Measurements from ENCODE around the gene ERC2.

The ERC2 gene

GRCh38 chr3:56370991-56371775 lies 97.1 kb downstream of the ERC2 start:
- Histone ChIP-seq H3K9me3 (ENCODE audit: control insufficient read depth in 1 of 2, low read length in 2 of 2) (no peaks in the 10 kb centered on the region), H3K9ac (ENCODE audit: low read depth in 1 of 2, low read length in 2 of 2) (no peak overlapping the region), H3K4me1 (ENCODE audit: control insufficient read depth in 1 of 2, insufficient read depth in 2 of 2, low read length in 2 of 2) (no peaks in the 10 kb centered on the region), H3K36me3 (ENCODE audit: control insufficient read depth in 1 of 2, insufficient read depth in 2 of 2, low read length in 2 of 2) (no peaks in the 10 kb centered on the region), H3K4me3 (ENCODE audit: low read depth in 1 of 2, low read length in 2 of 2) (no peak overlapping the region), H3K27me3 (ENCODE audit: control insufficient read depth in 1 of 2, insufficient read depth in 2 of 2, low read length in 2 of 2) (no peaks in the 10 kb centered on the region), H3K27ac (ENCODE audit: low read depth, low read length) (no peak overlapping the region)

GRCh38 chr3:56369914-56370313 lies 98.4 kb downstream of the ERC2 start:
- H3K36me3 ChIP-seq (ENCODE audit: control insufficient read depth in 1 of 2, insufficient read depth in 2 of 2, low read length in 2 of 2): no peaks in the 10 kb centered on the region
- no peaks in the 10 kb centered on the region for H3K4me1 ChIP-seq (ENCODE audit: control insufficient read depth in 1 of 2, insufficient read depth in 2 of 2, low read length in 2 of 2)
- no peaks in the 10 kb centered on the region for H3K27me3 ChIP-seq (ENCODE audit: control insufficient read depth in 1 of 2, insufficient read depth in 2 of 2, low read length in 2 of 2)
- H3K9me3 ChIP-seq (ENCODE audit: control insufficient read depth in 1 of 2, low read length in 2 of 2): no peaks in the 10 kb centered on the region
- H3K27ac ChIP-seq (ENCODE audit: low read depth, low read length): no peak overlapping the region
- no peak overlapping the region for H3K9ac ChIP-seq (ENCODE audit: low read depth in 1 of 2, low read length in 2 of 2)
- no peak overlapping the region for H3K4me3 ChIP-seq (ENCODE audit: low read depth in 1 of 2, low read length in 2 of 2)

GRCh38 chr3:56368846-56369245 lies 99.4 kb downstream of the ERC2 start:
- no peaks in the 10 kb centered on the region for H3K36me3 ChIP-seq (ENCODE audit: control insufficient read depth in 1 of 2, insufficient read depth in 2 of 2, low read length in 2 of 2)
- no peak overlapping the region for H3K9ac ChIP-seq (ENCODE audit: low read depth in 1 of 2, low read length in 2 of 2)
- no peaks in the 10 kb centered on the region for H3K27me3 ChIP-seq (ENCODE audit: control insufficient read depth in 1 of 2, insufficient read depth in 2 of 2, low read length in 2 of 2)
- H3K4me3 ChIP-seq (ENCODE audit: low read depth in 1 of 2, low read length in 2 of 2): no peak overlapping the region
- H3K4me1 ChIP-seq (ENCODE audit: control insufficient read depth in 1 of 2, insufficient read depth in 2 of 2, low read length in 2 of 2): no peaks in the 10 kb centered on the region
- H3K9me3 ChIP-seq (ENCODE audit: control insufficient read depth in 1 of 2, low read length in 2 of 2): no peaks in the 10 kb centered on the region
- H3K27ac ChIP-seq (ENCODE audit: low read depth, low read length): no peak overlapping the region

GRCh38 chr3:56366641-56367162 lies 101.6 kb downstream of the ERC2 start:
- Histone ChIP-seq H3K27me3 (ENCODE audit: control insufficient read depth in 1 of 2, insufficient read depth in 2 of 2, low read length in 2 of 2) (no peaks in the 10 kb centered on the region), H3K4me1 (ENCODE audit: control insufficient read depth in 1 of 2, insufficient read depth in 2 of 2, low read length in 2 of 2) (no peaks in the 10 kb centered on the region), H3K27ac (ENCODE audit: low read depth, low read length) (no peak overlapping the region), H3K9ac (ENCODE audit: low read depth in 1 of 2, low read length in 2 of 2) (no peak overlapping the region), H3K36me3 (ENCODE audit: control insufficient read depth in 1 of 2, insufficient read depth in 2 of 2, low read length in 2 of 2) (no peaks in the 10 kb centered on the region), H3K4me3 (ENCODE audit: low read depth in 1 of 2, low read length in 2 of 2) (no peak overlapping the region), H3K9me3 (ENCODE audit: control insufficient read depth in 1 of 2, low read length in 2 of 2) (no peaks in the 10 kb centered on the region)

GRCh38 chr3:56365905-56366640 lies 102.2 kb downstream of the ERC2 start:
- no peak overlapping the region for H3K27ac ChIP-seq (ENCODE audit: low read depth, low read length)
- H3K27me3 ChIP-seq (ENCODE audit: control insufficient read depth in 1 of 2, insufficient read depth in 2 of 2, low read length in 2 of 2): no peaks in the 10 kb centered on the region
- no peaks in the 10 kb centered on the region for H3K36me3 ChIP-seq (ENCODE audit: control insufficient read depth in 1 of 2, insufficient read depth in 2 of 2, low read length in 2 of 2)
- H3K4me3 ChIP-seq (ENCODE audit: low read depth in 1 of 2, low read length in 2 of 2): no peak overlapping the region
- H3K9ac ChIP-seq (ENCODE audit: low read depth in 1 of 2, low read length in 2 of 2): no peak overlapping the region
- no peaks in the 10 kb centered on the region for H3K4me1 ChIP-seq (ENCODE audit: control insufficient read depth in 1 of 2, insufficient read depth in 2 of 2, low read length in 2 of 2)
- H3K9me3 ChIP-seq (ENCODE audit: control insufficient read depth in 1 of 2, low read length in 2 of 2): no peaks in the 10 kb centered on the region

GRCh38 chr3:56364665-56365064 lies 103.6 kb downstream of the ERC2 start:
- Histone ChIP-seq H3K9ac (ENCODE audit: low read depth in 1 of 2, low read length in 2 of 2) (no peak overlapping the region), H3K27me3 (ENCODE audit: control insufficient read depth in 1 of 2, insufficient read depth in 2 of 2, low read length in 2 of 2) (no peaks in the 10 kb centered on the region), H3K9me3 (ENCODE audit: control insufficient read depth in 1 of 2, low read length in 2 of 2) (no peaks in the 10 kb centered on the region), H3K36me3 (ENCODE audit: control insufficient read depth in 1 of 2, insufficient read depth in 2 of 2, low read length in 2 of 2) (no peaks in the 10 kb centered on the region), H3K27ac (ENCODE audit: low read depth, low read length) (no peak overlapping the region), H3K4me3 (ENCODE audit: low read depth in 1 of 2, low read length in 2 of 2) (no peak overlapping the region), H3K4me1 (ENCODE audit: control insufficient read depth in 1 of 2, insufficient read depth in 2 of 2, low read length in 2 of 2) (no peaks in the 10 kb centered on the region)

- H3K36me3 ChIP-seq (ENCODE audit: control insufficient read depth in 1 of 2, insufficient read depth in 2 of 2, low read length in 2 of 2): no peaks in the 10 kb centered on the region
- no peaks in the 10 kb centered on the region for H3K4me1 ChIP-seq (ENCODE audit: control insufficient read depth in 1 of 2, insufficient read depth in 2 of 2, low read length in 2 of 2)
- H3K4me3 ChIP-seq (ENCODE audit: low read depth in 1 of 2, low read length in 2 of 2): no peak overlapping the region
- H3K27ac ChIP-seq (ENCODE audit: low read depth, low read length): no peak overlapping the region
- H3K9ac ChIP-seq (ENCODE audit: low read depth in 1 of 2, low read length in 2 of 2): no peak overlapping the region
- no peaks in the 10 kb centered on the region for H3K27me3 ChIP-seq (ENCODE audit: control insufficient read depth in 1 of 2, insufficient read depth in 2 of 2, low read length in 2 of 2)
- no peaks in the 10 kb centered on the region for H3K9me3 ChIP-seq (ENCODE audit: control insufficient read depth in 1 of 2, low read length in 2 of 2)
These were observed 104.5 kb downstream of the ERC2 start for GRCh38 chr3:56363720-56364119.

- no peaks in the 10 kb centered on the region for H3K9me3 ChIP-seq (ENCODE audit: control insufficient read depth in 1 of 2, low read length in 2 of 2)
- H3K27ac ChIP-seq (ENCODE audit: low read depth, low read length): no peak overlapping the region
These were observed 106.5 kb downstream of the ERC2 start for GRCh38 chr3:56361731-56362130.

GRCh38 chr3:56357266-56357665 lies 111.0 kb downstream of the ERC2 start:
- H3K9ac ChIP-seq (ENCODE audit: low read depth in 1 of 2, low read length in 2 of 2): no peak overlapping the region
- H3K27me3 ChIP-seq (ENCODE audit: control insufficient read depth in 1 of 2, insufficient read depth in 2 of 2, low read length in 2 of 2): no peaks in the 10 kb centered on the region
- H3K4me1 ChIP-seq (ENCODE audit: control insufficient read depth in 1 of 2, insufficient read depth in 2 of 2, low read length in 2 of 2): no peaks in the 10 kb centered on the region
- H3K27ac ChIP-seq (ENCODE audit: low read depth, low read length): no peak overlapping the region
- H3K4me3 ChIP-seq (ENCODE audit: low read depth in 1 of 2, low read length in 2 of 2): no peak overlapping the region
- H3K9me3 ChIP-seq (ENCODE audit: control insufficient read depth in 1 of 2, low read length in 2 of 2): no peaks in the 10 kb centered on the region
- H3K36me3 ChIP-seq (ENCODE audit: control insufficient read depth in 1 of 2, insufficient read depth in 2 of 2, low read length in 2 of 2): no peaks in the 10 kb centered on the region

More at GRCh38 chr3:56361731-56362130, 106.5 kb downstream of the ERC2 start:
- no peaks in the 10 kb centered on the region for H3K36me3 ChIP-seq (ENCODE audit: control insufficient read depth in 1 of 2, insufficient read depth in 2 of 2, low read length in 2 of 2)
- no peaks in the 10 kb centered on the region for H3K27me3 ChIP-seq (ENCODE audit: control insufficient read depth in 1 of 2, insufficient read depth in 2 of 2, low read length in 2 of 2)
- no peak overlapping the region for H3K4me3 ChIP-seq (ENCODE audit: low read depth in 1 of 2, low read length in 2 of 2)
- no peak overlapping the region for H3K9ac ChIP-seq (ENCODE audit: low read depth in 1 of 2, low read length in 2 of 2)
- no peaks in the 10 kb centered on the region for H3K4me1 ChIP-seq (ENCODE audit: control insufficient read depth in 1 of 2, insufficient read depth in 2 of 2, low read length in 2 of 2)

GRCh38 chr3:56356808-56357207 lies 111.5 kb downstream of the ERC2 start:
- Histone ChIP-seq H3K27me3 (ENCODE audit: control insufficient read depth in 1 of 2, insufficient read depth in 2 of 2, low read length in 2 of 2) (no peaks in the 10 kb centered on the region), H3K4me1 (ENCODE audit: control insufficient read depth in 1 of 2, insufficient read depth in 2 of 2, low read length in 2 of 2) (no peaks in the 10 kb centered on the region), H3K36me3 (ENCODE audit: control insufficient read depth in 1 of 2, insufficient read depth in 2 of 2, low read length in 2 of 2) (no peaks in the 10 kb centered on the region), H3K4me3 (ENCODE audit: low read depth in 1 of 2, low read length in 2 of 2) (no peak overlapping the region), H3K9ac (ENCODE audit: low read depth in 1 of 2, low read length in 2 of 2) (no peak overlapping the region), H3K9me3 (ENCODE audit: control insufficient read depth in 1 of 2, low read length in 2 of 2) (no peaks in the 10 kb centered on the region), H3K27ac (ENCODE audit: low read depth, low read length) (no peak overlapping the region)
